Stimulated activated memory B cell treated with anti-CD40 and anti-IgM and Interleukin-4, amounts not matched to agents 10 μg/mL and 1 μg/mL and 100 μg/mL, for 72 hours (primary cell): Measurements from ENCODE around the gene RPL26.

Source experiments
- ATAC-seq: fragments of 150-1000 bp; cut with Tn5 transposase; 2 replicates; pipeline ENCODE4 v1.10.0; 2021
- H3K27ac Mint-ChIP-seq: one replicate; pipeline ENCODE4 v1.8.0; 2022; ENCODE audit warnings: mild to moderate bottlenecking, mixed read lengths
- H3K27me3 Mint-ChIP-seq: one replicate; pipeline ENCODE4 v1.8.0; 2022; ENCODE audit warnings: mixed read lengths
- H3K36me3 Mint-ChIP-seq: one replicate; pipeline ENCODE4 v1.8.0; 2022; ENCODE audit warnings: mixed read lengths
- H3K4me1 Mint-ChIP-seq: one replicate; pipeline ENCODE4 v1.8.0; 2022; ENCODE audit warnings: mixed read lengths
- H3K4me3 Mint-ChIP-seq: one replicate; pipeline ENCODE4 v1.8.0; 2022; ENCODE audit warnings: mild to moderate bottlenecking, moderate library complexity, mixed read lengths
- H3K9me3 Mint-ChIP-seq: one replicate; pipeline ENCODE4 v1.8.0; 2022; ENCODE audit warnings: mixed read lengths

The RPL26 gene

DNA sequence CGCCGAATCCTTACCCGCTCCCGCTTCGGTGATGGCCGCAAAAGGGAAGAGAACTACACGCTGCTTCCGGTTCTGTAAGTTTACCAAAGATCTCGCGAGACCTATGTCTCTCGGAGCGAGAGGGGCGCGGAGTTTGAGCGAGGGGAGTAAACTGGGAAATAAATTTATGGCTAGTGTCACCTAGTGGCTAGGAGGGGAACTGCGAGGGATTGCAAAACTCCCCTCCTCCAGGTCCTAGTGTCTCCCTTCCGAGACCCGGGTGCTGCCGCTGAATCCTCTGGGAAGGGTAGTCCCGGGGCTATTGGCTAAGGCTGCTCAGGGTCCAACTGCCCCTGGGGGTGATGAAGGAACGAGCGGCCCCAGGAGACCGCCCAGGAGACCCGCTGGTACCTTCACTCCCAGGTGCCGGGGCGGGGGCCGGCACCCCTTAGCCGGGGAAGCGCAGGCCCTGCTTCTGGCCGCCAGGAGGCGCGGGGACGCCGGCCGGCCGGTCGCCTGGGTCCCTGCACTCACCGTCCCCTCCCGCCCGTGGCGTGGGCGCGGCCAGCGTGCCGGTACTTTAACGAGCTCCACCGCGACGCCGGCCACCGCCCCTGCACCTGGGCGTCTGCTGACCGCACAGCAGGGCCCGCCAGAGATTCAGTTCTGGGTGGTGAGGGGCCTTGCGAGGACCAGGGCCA lies at the start of gene RPL26:
Gene RPL26 (minus strand): TSS at position 51 of the 680 bp plus-strand sequence. CDS start 883 bp downstream, outside the sequence.
- Mint-ChIP-seq H3K9me3 (no peaks in the 10 kb centered on the region), H3K36me3 (peaks cover 47% of the 10 kb centered on the region), H3K4me3 (peak within 1 kb of the TSS; percentile 83), H3K4me1 (peaks cover 53% of the 10 kb centered on the region), H3K27me3 (no peaks in the 10 kb centered on the region), H3K27ac (peak within 1 kb of the TSS; percentile 93)
- ATAC-seq = peak; percentile 98

DNA sequence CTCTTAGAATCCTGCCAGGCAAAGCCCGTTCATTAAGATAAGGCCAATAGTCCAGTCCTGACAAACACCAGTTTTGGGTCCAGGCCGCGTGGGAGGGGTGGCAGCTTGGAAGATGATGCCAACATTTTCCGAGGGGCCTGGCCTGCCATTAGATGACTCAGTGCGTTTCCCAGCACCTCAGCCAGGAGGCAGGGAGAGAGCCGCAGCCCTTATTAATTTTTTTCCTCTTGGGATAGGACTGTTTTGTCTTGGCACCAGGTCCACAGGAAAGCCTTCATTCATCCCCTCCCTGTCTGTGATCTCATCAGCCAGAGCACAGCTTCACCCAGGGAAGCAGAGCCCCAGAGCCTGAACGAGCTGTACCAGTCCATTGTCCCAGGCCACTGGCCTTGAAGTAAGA lies 48.0 kb upstream of the RPL26 start:
- Mint-ChIP-seq H3K4me1 (peaks cover 5% of the 10 kb centered on the region), H3K27ac (no peak overlapping the region), H3K4me3 (no peak overlapping the region), H3K27me3 (peaks cover 13% of the 10 kb centered on the region), H3K9me3 (no peaks in the 10 kb centered on the region), H3K36me3 (no peaks in the 10 kb centered on the region)
- no peak for ATAC-seq

DNA sequence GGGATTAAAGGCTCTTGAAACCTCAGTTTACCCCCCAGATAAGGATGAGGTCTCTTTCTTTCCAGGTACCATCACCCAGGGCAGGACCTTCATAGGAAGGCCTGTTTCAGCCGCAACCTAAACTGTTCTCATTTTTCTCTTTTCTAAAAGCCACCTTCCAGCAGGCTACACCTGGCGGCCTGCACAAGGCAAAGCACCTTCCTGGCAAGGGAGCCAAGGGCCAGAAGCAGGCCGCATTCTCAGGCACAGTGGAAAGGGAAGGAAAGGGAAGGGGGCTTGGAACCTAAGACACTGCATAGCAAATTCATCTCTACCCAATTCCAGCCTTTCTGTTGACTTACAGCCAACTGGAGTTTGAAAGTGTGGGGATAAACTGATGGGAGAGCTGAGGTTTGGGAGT lies 43.8 kb upstream of the RPL26 start:
- H3K27me3 Mint-ChIP-seq = peaks cover 43% of the 10 kb centered on the region
- no peak for ATAC-seq
- H3K27ac Mint-ChIP-seq = no peak overlapping the region
- no peaks in the 10 kb centered on the region for H3K4me1 Mint-ChIP-seq
- H3K36me3 Mint-ChIP-seq = no peaks in the 10 kb centered on the region
- no peak overlapping the region for H3K4me3 Mint-ChIP-seq
- H3K9me3 Mint-ChIP-seq = no peaks in the 10 kb centered on the region

DNA sequence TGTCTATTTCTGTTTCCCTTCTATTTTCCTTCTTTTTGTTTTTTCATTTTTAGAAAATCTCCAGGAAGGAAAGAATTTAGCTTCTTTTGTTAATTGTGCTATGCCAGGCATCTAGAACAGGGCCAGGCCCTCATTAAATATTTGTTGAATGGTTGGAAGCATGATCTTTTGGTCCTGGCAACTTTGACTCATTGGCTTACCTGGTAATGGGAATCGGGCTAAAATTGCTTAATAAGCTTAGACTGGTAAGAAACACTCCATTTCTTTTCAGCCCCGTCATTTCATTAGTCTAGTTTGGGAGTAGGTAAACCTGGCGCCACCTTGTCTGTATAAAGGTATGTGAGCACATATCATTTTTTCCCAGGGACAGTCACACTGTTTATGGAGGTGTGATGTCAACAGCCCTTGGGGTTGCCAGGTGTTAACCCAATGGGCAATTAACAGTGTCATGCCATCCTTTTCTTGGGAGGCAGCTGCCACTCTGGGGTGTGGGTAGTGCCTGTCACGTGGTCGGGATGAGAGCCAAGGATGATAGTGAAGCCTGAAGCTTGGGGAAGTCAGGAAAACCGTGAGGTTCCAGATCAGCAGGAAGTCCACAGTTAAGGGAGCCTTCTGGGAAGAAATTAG lies 43.2 kb upstream of the RPL26 start:
- ATAC-seq = no peak
- H3K9me3 Mint-ChIP-seq = no peaks in the 10 kb centered on the region
- H3K4me1 Mint-ChIP-seq = no peaks in the 10 kb centered on the region
- H3K4me3 Mint-ChIP-seq = no peak overlapping the region
- peaks cover 48% of the 10 kb centered on the region for H3K27me3 Mint-ChIP-seq
- H3K36me3 Mint-ChIP-seq = no peaks in the 10 kb centered on the region
- no peak overlapping the region for H3K27ac Mint-ChIP-seq

DNA sequence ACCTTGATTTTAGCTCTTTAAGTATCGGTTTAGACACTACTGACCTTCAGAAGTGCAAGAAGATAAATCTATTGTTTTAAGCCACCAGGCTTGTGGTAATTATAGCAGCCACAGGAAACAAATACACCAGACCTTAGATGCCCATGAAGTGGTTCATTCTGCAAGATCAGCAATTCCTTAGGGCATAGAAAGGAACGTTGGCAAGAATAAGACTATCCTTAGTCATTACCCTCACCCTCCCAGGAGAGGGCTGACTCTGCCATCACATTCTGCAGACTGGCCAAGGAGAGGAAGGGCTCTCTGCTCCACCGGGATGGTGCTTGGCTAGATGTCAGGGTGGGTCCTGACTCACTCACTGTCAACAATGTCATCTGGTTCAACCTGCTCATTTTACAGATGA lies 38.6 kb upstream of the RPL26 start:
- no peak for ATAC-seq
- Mint-ChIP-seq H3K36me3 (peaks cover 8% of the 10 kb centered on the region), H3K27ac (no peak overlapping the region), H3K27me3 (peaks cover 85% of the 10 kb centered on the region), H3K9me3 (peaks cover 8% of the 10 kb centered on the region), H3K4me3 (no peak overlapping the region), H3K4me1 (no peaks in the 10 kb centered on the region)

DNA sequence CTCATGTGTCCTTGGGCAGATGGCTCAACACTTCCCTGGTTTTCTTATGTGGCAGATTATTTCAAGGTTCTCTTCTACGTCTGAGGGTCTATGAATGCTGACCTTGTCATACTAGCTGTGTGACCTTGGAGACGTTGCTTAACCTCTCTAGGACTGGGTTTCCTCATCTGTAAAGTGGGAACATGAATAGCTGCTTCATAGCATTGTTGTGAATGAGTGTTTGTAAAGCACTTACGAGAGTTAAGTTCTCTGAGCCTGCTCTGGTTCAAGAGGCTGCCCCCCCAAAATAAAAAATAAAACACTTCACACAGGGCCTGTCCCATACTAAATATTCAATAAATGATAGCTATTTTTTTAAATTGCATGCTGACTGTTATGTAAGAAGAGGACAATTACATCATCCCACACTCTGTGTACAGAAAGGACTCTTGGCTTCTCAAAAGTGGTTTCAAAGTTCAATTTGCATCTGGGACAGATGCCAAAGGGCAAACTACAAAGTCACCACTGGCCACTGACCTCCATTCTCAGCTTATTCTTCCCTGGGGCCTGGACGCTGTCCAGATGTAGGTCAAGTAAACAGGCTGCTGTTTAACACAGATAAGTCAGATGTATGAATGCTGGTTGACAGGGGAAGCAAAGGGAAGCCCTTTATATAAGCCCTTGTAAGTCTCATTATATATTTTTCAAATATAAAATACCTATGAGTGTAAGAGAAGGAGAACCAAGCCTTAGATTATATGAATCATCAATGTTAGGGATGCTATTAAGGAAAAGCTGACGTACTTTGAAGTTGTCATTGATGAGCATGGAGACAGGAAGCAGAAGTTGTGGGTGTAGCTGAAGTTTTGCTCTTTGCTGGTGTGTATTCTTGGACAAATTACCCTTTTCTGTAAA lies 37.3 kb upstream of the RPL26 start:
- ATAC-seq = no peak
- Mint-ChIP-seq H3K27me3 (peaks cover 88% of the 10 kb centered on the region), H3K4me3 (no peak overlapping the region), H3K9me3 (peaks cover 8% of the 10 kb centered on the region), H3K27ac (no peak overlapping the region), H3K4me1 (no peaks in the 10 kb centered on the region), H3K36me3 (peaks cover 8% of the 10 kb centered on the region)

DNA sequence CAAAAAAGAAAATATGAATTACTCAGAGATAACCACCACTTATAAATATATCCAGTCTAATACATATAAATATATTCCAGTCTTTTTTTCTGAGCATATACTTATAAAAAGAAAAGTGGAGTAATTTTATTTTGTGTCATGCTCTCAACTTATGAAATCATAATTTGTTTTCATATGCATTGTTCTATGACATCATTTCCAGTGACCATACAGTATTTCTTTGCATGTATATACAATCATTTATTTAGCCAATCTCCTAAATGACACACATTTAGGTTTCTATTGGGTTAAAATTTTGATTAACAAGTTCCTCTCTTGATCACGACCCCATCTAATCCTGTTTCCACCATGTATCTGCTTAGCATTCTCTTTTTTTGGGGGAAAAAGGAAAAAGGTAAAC lies 36.3 kb upstream of the RPL26 start:
- H3K27me3 Mint-ChIP-seq = peaks cover 79% of the 10 kb centered on the region
- no peak overlapping the region for H3K27ac Mint-ChIP-seq
- H3K4me3 Mint-ChIP-seq = no peak overlapping the region
- H3K36me3 Mint-ChIP-seq = peaks cover 8% of the 10 kb centered on the region
- ATAC-seq = no peak
- peaks cover 8% of the 10 kb centered on the region for H3K9me3 Mint-ChIP-seq
- no peaks in the 10 kb centered on the region for H3K4me1 Mint-ChIP-seq

DNA sequence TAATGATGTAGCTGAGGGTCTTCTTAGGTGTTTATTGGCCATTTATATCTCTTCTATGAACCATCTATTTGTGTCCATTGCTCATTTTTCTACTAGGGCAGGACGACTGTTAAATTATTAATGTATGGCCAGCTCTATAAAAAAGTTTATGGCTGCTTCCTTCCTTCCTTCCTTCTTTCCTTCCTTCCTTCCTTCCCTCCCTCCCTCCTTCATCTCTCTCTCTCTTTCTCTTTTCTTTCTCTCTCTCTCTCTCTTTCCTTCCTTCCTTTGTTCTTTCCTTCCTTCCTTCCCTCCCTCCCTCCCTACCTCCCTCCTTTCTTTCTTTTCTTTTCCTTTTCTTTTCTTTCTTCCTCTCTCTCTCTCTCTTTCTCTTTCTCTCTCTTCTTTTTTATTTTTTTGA lies 35.5 kb upstream of the RPL26 start:
- ATAC-seq = no peak
- Mint-ChIP-seq H3K9me3 (peaks cover 8% of the 10 kb centered on the region), H3K27ac (no peak overlapping the region), H3K27me3 (peaks cover 74% of the 10 kb centered on the region), H3K4me1 (no peaks in the 10 kb centered on the region), H3K36me3 (peaks cover 8% of the 10 kb centered on the region), H3K4me3 (no peak overlapping the region)

DNA sequence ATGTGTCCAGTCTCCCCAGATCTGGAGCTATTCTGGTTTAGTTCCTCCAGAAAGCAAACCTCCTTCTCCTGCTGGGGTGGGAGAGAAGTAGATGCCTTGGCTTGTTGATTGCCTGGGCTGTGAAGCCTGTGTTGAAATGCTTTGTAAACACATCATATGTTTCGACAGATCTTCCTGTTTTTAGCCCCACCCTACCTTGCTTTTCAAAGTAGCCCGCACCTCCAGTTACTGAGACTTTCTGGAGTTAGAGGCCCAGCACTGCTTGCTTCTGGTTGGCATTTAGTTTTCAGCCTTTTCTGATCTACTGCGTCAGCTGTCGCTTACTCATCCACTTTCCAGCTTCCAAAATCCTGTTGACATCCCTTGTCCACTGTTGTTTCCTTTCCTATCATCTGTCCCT lies 34.8 kb upstream of the RPL26 start:
- peaks cover 8% of the 10 kb centered on the region for H3K36me3 Mint-ChIP-seq
- no peak overlapping the region for H3K27ac Mint-ChIP-seq
- no peak overlapping the region for H3K4me3 Mint-ChIP-seq
- peaks cover 8% of the 10 kb centered on the region for H3K9me3 Mint-ChIP-seq
- H3K27me3 Mint-ChIP-seq = peaks cover 67% of the 10 kb centered on the region
- ATAC-seq = no peak
- no peaks in the 10 kb centered on the region for H3K4me1 Mint-ChIP-seq

DNA sequence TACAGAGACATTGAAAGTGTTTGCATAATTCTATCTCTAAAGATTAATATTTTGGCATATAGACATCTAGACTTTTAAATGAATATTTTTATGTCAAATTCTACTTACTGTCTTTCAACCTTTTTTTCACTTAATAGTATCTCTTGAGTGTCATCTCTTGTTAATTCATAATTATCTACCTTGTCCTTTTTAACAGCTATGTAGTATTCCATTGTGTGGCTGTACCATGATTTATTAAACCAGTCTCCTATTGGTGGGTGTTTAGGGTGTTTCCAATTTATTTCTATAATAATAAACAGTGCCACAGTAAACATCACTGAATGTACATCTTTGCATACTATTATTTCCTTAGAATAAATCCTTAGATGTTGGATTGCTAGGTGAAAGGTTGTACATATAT lies 30.9 kb upstream of the RPL26 start:
- no peak overlapping the region for H3K27ac Mint-ChIP-seq
- peaks cover 36% of the 10 kb centered on the region for H3K27me3 Mint-ChIP-seq
- no peak for ATAC-seq
- peaks cover 8% of the 10 kb centered on the region for H3K4me1 Mint-ChIP-seq
- peaks cover 8% of the 10 kb centered on the region for H3K9me3 Mint-ChIP-seq
- H3K4me3 Mint-ChIP-seq = no peak overlapping the region
- peaks cover 8% of the 10 kb centered on the region for H3K36me3 Mint-ChIP-seq

DNA sequence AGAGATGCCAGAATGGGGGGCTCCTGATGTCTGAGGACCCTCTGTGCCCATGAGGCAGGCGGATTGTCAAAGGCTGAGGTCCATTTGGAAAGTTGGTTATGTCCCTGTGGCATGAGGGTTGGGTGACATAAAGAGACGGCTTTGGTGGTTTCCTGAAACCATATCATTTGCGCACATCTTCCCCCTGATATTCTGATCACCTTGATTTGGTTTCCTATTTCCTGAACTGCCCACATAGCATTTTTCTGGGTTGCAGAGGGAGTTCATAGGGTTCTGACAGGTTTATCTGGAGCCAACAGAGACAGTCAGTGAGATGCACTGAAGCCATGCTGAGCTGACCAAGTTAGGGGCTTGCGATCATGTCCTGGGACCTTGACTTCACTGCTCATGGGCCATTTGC lies 30.3 kb upstream of the RPL26 start:
- peaks cover 8% of the 10 kb centered on the region for H3K36me3 Mint-ChIP-seq
- ATAC-seq = no peak
- H3K27ac Mint-ChIP-seq = no peak overlapping the region
- peaks cover 8% of the 10 kb centered on the region for H3K4me1 Mint-ChIP-seq
- H3K27me3 Mint-ChIP-seq = peaks cover 36% of the 10 kb centered on the region
- H3K9me3 Mint-ChIP-seq = peaks cover 8% of the 10 kb centered on the region
- no peak overlapping the region for H3K4me3 Mint-ChIP-seq

DNA sequence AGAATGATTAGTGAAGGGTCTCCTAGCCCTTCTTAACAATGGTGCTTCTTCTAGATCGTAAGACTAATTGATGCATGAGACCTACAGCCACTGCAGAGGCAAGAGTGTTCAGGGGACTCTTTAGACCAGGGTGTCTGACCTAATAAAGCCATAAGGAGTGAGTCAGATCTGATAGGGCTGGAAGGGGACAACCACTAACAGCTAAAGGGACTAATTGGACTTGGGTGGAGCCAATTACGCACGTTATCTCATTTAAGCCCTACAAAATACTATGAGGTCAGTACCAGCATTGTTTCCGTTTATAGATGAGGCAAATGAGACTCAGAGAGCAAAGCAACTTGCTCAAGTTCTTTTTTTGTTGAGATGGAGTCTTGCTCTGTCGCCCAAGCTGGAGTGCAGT lies 29.1 kb upstream of the RPL26 start:
- peaks cover 8% of the 10 kb centered on the region for H3K4me1 Mint-ChIP-seq
- H3K9me3 Mint-ChIP-seq = peaks cover 5% of the 10 kb centered on the region
- H3K36me3 Mint-ChIP-seq = peaks cover 4% of the 10 kb centered on the region
- peaks cover 34% of the 10 kb centered on the region for H3K27me3 Mint-ChIP-seq
- ATAC-seq = no peak
- no peak overlapping the region for H3K4me3 Mint-ChIP-seq
- no peak overlapping the region for H3K27ac Mint-ChIP-seq

DNA sequence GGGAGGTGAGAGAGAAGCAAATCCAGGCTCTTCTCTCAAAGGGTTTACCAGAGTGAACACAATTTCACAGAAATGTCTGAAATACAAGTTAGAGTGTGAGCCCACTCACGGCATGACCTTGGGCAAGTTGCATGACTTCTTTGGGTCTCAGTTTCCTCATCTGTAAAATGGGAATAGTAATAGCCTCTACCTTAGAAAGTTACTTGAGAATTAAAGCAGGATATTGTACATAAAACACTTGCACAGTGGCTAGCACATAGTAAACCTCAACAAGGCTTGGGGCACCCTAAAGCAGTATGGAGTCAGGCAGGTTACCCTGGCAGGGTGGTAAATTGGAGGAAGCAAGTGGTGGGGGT lies 27.9 kb upstream of the RPL26 start:
- Mint-ChIP-seq H3K4me1 (peaks cover 8% of the 10 kb centered on the region), H3K9me3 (no peaks in the 10 kb centered on the region), H3K27ac (no peak overlapping the region), H3K4me3 (no peak overlapping the region), H3K36me3 (no peaks in the 10 kb centered on the region), H3K27me3 (peaks cover 33% of the 10 kb centered on the region)
- no peak for ATAC-seq

DNA sequence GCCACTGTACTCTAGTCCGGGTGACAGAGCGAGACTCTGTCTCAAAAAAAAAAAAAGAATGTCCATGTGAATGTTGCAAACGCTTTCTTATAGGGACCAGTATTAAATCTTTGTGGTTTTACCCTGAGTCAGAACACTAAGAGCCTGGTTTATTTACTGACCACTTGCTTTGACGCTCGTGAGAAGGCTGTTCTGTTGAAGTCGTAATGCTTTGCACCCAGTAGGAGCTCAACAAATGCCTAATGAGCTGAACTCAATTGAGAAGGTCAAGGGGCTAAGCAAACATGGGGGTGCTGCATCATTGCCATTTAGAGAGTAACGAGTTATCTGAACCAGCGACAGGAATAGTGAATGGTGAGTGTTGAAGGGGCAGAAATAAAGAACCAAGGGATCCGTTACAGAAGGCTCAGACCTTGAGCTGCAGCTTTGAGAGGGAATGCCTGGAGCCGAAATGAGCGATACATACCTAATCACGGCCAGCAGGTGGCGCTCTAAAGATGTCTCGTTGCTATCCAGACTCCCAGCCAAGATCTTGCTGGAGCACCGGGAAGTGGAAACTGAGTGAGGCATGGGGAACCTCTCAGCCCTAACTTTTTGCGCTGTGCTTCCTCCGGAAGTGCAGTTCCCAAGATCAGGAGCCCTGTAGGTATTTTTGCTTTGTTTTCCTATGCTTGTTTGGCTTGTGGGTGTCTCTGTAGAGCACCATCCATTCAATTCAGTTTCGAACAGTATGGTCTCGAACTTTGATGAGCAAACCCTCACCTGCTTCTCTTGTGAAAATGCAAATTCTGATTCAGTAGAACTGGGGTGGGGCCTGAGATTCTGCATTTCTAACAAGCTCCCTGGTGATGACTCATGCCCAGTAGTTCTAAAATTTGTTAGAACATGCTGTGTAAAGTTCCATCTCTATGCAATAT lies 27.2 kb upstream of the RPL26 start:
- Mint-ChIP-seq H3K4me3 (no peak overlapping the region), H3K4me1 (peaks cover 8% of the 10 kb centered on the region), H3K27ac (no peak overlapping the region), H3K27me3 (peaks cover 33% of the 10 kb centered on the region), H3K36me3 (no peaks in the 10 kb centered on the region), H3K9me3 (no peaks in the 10 kb centered on the region)
- peak; percentile 66 for ATAC-seq

DNA sequence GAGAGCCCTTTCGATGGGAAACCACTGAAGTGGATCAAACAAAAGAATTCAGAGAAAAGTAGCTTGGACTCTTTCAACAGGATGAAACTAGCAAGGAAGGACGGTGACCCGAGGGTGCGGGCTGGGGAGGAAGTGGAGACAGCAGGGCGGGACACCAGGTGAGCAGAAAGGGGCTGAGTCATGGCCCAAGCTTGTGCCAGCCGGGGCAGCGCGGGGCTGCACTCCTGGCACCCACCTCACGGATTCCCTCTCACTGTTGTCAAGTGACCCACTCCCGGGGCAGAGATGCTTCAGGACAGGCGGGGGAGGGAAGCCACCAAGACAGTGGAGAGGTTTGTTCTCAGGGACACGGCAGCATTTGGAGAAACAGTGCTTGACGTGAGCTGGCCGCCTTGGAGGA lies 25.4 kb upstream of the RPL26 start:
- Mint-ChIP-seq H3K27ac (no peak overlapping the region), H3K27me3 (peaks cover 45% of the 10 kb centered on the region)

More for the DNA sequence above, 25.4 kb upstream of the RPL26 start:
- H3K4me3 Mint-ChIP-seq = no peak overlapping the region
- H3K4me1 Mint-ChIP-seq = peaks cover 8% of the 10 kb centered on the region
- no peaks in the 10 kb centered on the region for H3K36me3 Mint-ChIP-seq
- no peak for ATAC-seq
- no peaks in the 10 kb centered on the region for H3K9me3 Mint-ChIP-seq
